DMS53 (cell line): ENCODE measurements around the gene TEX55.
"Not testable (repeated sequence)": the region's sequence is repeated elsewhere in the genome, so short reads cannot be mapped to it uniquely, and the experiment has no call there.

Source experiments
- DNase-seq: peaks from one replicate; lab custom pipeline; 2025; lab: John Stamatoyannopoulos, UW

TEX55 gene

GRCh38 chr3:119160815-119161214 is 14.8 kb downstream of the TEX55 start:
- no peak for DNase-seq

GRCh38 chr3:119161240-119161639 is 15.3 kb downstream of the TEX55 start:
- DNase-seq: peak; percentile 4

GRCh38 chr3:119164745-119165144 is 18.8 kb downstream of the TEX55 start:
- DNase-seq: not testable (repeated sequence)

GRCh38 chr3:119170821-119171220 is 24.9 kb downstream of the TEX55 start:
- no peak for DNase-seq

- DNase-seq: no peak
Observed at GRCh38 chr3:119173325-119173724, 27.4 kb downstream of the TEX55 start, which contains the start of gene UPK1B. UPK1B (plus strand) TSS chr3:119173598; CDS start chr3:119186742, 13,144 bp downstream.

GRCh38 chr3:119175872-119176756 is 30.1 kb downstream of the TEX55 start:
- DNase-seq: no peak

- no peak for DNase-seq
Observed at GRCh38 chr3:119176778-119177177, 30.8 kb downstream of the TEX55 start.

- no peak for DNase-seq
Observed at GRCh38 chr3:119177321-119177720, 31.4 kb downstream of the TEX55 start.

GRCh38 chr3:119181765-119182164 is 35.8 kb downstream of the TEX55 start:
- no peak for DNase-seq

- DNase-seq: no peak
Observed at GRCh38 chr3:119184111-119184510, 38.1 kb downstream of the TEX55 start.

- no peak for DNase-seq
Observed at GRCh38 chr3:119184796-119185570, 39.0 kb downstream of the TEX55 start.

GRCh38 chr3:119187266-119187665 is 41.3 kb downstream of the TEX55 start:
- DNase-seq: no peak

- DNase-seq: no peak
Observed at GRCh38 chr3:119191800-119192199, 45.8 kb downstream of the TEX55 start.

- no peak for DNase-seq
Observed at GRCh38 chr3:119194237-119195150, 48.5 kb downstream of the TEX55 start.

- DNase-seq: no peak
Observed at GRCh38 chr3:119195151-119195476, 49.1 kb downstream of the TEX55 start.

GRCh38 chr3:119195911-119196310 is 49.9 kb downstream of the TEX55 start:
- DNase-seq: no peak
